ENCODE results near the gene SCGB1D2.

The SCGB1D2 gene

DNA sequence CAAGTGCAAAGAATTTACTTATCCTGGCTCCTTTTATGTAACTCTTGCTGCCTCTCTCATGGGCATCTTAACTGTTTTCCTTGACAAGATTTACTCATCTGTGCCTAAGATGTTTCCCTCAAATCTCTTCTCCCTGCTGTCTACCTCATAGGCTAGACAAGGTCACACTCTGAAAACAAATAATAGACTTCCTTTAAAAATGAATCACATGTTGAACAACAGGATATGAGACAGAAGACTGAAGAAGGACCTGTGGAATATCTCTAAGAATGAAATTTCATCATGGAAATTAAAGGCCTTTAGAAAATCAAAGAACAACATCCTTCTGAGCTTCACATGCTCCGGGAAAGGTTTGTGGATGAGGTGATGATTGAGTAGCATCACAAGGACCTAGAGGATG is 22.0 kb downstream of the SCGB1D2 start:
- no peak for DNase-seq

DNA sequence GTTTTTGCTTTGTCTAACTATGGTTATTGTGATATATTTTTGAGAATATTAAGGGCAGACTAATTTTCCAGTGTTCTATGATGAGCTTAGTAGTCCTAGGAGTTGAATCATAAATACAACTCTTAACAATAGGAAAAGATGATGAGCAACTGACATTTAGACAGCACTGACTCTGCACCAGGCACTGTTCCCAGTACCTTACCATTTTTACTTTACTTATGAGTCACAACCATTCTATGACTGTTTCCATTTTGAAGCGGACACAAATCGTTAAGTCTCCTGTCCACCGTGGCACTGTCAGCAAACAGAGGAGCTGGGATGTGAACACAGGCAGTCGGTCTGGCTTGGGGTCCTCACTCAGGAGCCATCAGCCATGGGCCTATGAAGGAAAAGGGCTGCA is 24.5 kb downstream of the SCGB1D2 start:
- DNase-seq: no peak

DNA sequence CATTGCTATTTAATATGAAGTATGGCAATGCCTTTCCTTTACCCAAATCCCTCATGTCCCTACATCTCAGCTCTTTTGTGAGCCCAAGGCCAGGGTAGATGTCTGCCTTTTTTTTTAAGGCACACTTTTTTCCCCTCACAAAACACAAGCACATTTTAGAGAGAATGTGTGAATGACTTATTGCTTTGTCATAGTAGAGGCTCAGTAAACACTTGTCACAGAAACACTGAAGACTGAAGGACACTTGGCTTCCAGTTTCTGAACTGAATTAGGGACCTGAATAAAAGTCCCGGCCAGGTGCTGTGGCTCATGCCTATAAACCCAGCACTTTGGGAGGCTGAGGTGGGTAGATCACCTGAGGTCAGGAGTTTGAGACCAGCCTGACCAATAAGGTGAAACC is 25.0 kb downstream of the SCGB1D2 start:
- no peak for DNase-seq

GRCh38 chr11:62267576-62267975 is 25.5 kb downstream of the SCGB1D2 start:
- DNase-seq: no peak

DNA sequence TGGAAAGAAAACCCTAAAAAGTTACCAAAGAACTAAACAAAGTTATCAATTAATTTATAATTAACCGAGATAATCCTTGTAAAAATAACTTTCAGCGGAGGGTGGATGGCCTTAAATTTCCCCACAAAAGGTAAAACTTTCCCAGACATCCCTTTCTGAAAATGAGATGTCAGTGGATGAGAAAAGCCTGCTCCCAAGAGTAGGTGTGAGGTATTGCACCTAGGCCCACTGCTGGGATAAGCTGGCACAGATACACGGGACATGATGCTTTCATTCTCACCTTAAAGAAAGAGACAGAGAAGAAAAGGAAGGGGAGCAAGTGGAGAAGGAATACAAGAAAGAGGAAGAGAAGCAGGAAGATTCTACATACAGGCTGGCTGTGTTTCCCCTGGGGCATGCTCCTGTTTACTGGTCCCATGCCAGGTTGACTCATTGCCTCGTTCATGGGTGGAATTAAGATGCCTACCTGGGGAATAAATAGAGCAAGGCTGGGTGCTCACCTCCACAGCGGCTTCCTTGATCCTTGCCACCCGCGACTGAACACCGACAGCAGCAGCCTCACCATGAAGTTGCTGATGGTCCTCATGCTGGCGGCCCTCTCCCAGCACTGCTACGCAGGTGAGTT is 27.7 kb downstream of the SCGB1D2 start, which contains the start of gene SCGB2A2:
TSS of gene SCGB2A2 (plus strand) at position 505 of the 625 bp plus-strand sequence. CDS start at position 564, 59 bp downstream.
- no peak for DNase-seq

DNA sequence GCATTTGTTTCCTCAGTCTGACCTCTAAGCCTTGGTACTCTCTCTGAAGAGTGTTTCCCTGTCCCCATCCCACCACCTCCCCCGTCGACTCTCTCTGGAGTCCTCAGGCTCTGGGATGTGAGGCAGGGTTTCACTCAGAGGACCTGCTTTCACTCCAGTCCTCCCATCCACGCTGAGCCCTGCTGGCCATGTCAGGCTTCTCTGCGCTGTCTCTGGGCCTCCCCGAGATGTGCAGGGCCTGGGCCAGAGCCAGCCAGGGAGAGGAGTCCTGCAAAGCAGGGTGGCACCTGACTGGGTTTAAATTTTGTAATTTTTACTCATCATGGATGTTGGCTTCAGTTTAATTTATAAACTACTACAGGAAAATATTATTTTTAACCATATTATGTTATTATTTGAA is 31.2 kb downstream of the SCGB1D2 start:
- no peak for DNase-seq

GRCh38 chr11:62273789-62274275 is 31.8 kb downstream of the SCGB1D2 start:
- DNase-seq: no peak

- DNase-seq: no peak
These were observed 38.4 kb downstream of the SCGB1D2 start for GRCh38 chr11:62280452-62280851.
